Measurements from ENCODE around the gene SDSL. TPM values are rescaled to one million over a fixed set of nuclear protein-coding genes. Genes with fewer than 3 reads are reported as not detected.

SDSL gene
- total and polyA plus RNA-seq, 9 donors, result 0.53 to 3.3 (median 1.3) TPM

DNA sequence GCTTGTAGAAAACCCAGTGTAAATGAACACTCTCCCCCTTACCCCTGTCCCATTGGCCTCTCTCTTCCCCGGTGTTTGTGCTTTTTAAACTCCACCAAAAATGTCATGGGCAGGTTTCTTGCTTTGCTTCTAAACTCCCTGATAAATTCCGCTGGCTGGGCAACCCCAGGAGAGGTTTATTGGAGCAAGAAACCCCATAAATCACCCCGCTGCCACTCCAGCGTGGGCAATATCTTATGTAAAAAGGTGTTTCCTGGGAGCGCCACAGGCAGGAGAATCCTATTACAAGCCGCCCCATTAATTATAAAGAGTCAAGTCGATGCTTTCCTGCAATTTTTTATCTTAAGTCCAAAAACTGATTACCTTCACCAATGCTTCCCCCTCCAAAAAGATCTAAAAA, 26.7 kb downstream of the SDSL start:
- Histone ChIP-seq H3K4me3 (ENCODE audit: low read length) (no peak overlapping the region), H3K27me3 (ENCODE audit: control insufficient read depth, insufficient read depth, low read length) (peaks cover 8% of the 10 kb centered on the region), H3K9me3 (replicated peaks; ENCODE audit: control insufficient read depth, low read depth, low read length) (no peaks in the 10 kb centered on the region), H3K36me3 (ENCODE audit: control insufficient read depth, insufficient read depth, low read length) (no peaks in the 10 kb centered on the region), H3K27ac (ENCODE audit: low read length) (no peak overlapping the region), H3K4me1 (ENCODE audit: control insufficient read depth, insufficient read depth, low read length) (no peaks in the 10 kb centered on the region)
- no peak for DNase-seq
- 8% methylated on average over 1 of the region's 7 CpGs for WGBS (ENCODE audit: insufficient coverage)

DNA sequence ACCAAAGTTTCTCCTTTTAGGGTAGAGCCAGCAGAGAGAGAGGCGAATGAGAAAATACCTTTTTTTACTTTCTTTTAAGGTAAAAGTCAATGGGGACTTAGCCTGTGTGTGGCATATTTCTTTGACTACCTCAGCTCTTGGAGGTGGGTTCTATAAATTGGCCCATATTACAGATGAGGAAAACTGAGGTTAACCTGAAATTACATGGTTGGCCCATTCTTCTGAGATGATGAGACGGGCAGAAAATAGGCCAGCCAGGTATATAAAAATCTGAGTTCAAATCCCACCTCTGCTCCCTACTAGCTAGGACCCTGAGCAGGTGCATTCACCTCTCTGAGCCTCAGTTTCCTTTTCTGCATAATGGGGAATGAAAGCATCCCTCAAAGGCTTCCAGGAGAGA, 27.1 kb downstream of the SDSL start:
- H3K4me3 ChIP-seq (ENCODE audit: low read length), result no peak overlapping the region
- H3K27me3 ChIP-seq (ENCODE audit: control insufficient read depth, insufficient read depth, low read length), result peaks cover 8% of the 10 kb centered on the region
- no peak overlapping the region for H3K27ac ChIP-seq (ENCODE audit: low read length)
- no peaks in the 10 kb centered on the region for H3K9me3 ChIP-seq (replicated peaks; ENCODE audit: control insufficient read depth, low read depth, low read length)
- WGBS (ENCODE audit: insufficient coverage), result no CpG with 5 or more reads among the region's 2 CpGs
- no peaks in the 10 kb centered on the region for H3K4me1 ChIP-seq (ENCODE audit: control insufficient read depth, insufficient read depth, low read length)
- no peaks in the 10 kb centered on the region for H3K36me3 ChIP-seq (ENCODE audit: control insufficient read depth, insufficient read depth, low read length)
- no peak for DNase-seq

DNA sequence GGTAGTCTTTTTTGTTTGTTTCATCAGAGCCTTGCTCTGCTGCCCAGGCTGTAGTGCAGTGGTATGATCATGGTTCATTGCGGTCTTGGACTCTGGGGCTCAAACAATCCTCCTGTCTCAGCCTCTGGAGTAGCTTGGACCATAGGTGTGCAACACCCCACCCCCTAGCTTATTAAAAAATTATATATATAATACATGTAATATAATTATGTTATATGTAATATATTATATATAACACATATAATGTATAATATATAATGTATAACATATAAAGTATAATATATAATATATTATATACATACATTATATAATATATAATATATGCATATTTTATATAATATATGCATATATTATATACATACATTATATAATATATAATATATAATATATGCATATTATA, 27.7 kb downstream of the SDSL start:
- peaks cover 8% of the 10 kb centered on the region for H3K27me3 ChIP-seq (ENCODE audit: control insufficient read depth, insufficient read depth, low read length)
- DNase-seq, result no peak
- no CpG with 5 or more reads among the region's 1 CpG for WGBS (ENCODE audit: insufficient coverage)
- no peaks in the 10 kb centered on the region for H3K9me3 ChIP-seq (replicated peaks; ENCODE audit: control insufficient read depth, low read depth, low read length)
- H3K27ac ChIP-seq (ENCODE audit: low read length), result no peak overlapping the region
- no peaks in the 10 kb centered on the region for H3K36me3 ChIP-seq (ENCODE audit: control insufficient read depth, insufficient read depth, low read length)
- H3K4me1 ChIP-seq (ENCODE audit: control insufficient read depth, insufficient read depth, low read length), result no peaks in the 10 kb centered on the region
- H3K4me3 ChIP-seq (ENCODE audit: low read length), result no peak overlapping the region

DNA sequence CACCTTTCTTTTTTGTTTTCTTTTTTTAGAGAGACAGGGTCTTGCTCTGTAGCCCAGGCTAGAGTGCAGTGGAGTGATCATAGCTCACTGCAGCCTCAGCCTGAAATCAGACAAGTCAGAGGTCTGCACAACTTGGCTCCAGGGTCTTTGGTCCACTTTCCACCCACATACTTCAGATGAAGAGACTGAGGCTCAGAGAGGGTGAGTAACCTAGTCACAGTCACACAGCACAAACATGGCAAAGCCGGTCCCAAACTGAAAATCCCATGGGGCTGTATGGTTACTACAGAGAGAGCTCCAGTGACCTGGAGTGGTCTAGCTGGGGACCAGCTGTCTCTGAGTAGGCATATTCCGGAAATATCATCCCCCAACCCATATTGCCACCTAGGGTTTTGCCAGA, 30.3 kb downstream of the SDSL start:
- Histone ChIP-seq H3K27me3 (ENCODE audit: control insufficient read depth, insufficient read depth, low read length) (peaks cover 11% of the 10 kb centered on the region), H3K27ac (ENCODE audit: low read length) (no peak overlapping the region), H3K4me1 (ENCODE audit: control insufficient read depth, insufficient read depth, low read length) (no peaks in the 10 kb centered on the region), H3K4me3 (ENCODE audit: low read length) (no peak overlapping the region), H3K9me3 (replicated peaks; ENCODE audit: control insufficient read depth, low read depth, low read length) (no peaks in the 10 kb centered on the region), H3K36me3 (ENCODE audit: control insufficient read depth, insufficient read depth, low read length) (no peaks in the 10 kb centered on the region)
- WGBS (ENCODE audit: insufficient coverage), result no CpG with 5 or more reads among the region's 2 CpGs
- DNase-seq, result no peak

DNA sequence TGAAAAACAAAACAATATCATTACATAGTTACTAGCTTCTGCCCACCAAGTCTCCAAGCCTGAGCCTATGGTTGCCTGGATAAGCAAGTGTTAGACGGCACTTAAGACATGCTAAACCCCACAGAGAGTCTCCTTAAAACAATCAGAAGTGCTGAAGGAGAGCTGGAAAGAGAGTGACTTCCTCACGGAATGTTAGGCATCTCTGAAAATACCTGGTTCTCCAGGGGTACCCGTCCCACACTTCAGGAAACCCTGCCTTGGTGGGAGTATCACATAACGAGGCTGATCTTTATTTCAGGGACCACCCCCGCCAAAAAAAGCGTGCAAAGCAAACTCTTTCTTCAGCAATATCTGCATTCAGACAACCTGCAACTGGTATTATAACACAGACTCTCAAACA, 31.1 kb downstream of the SDSL start:
- Histone ChIP-seq H3K27me3 (ENCODE audit: control insufficient read depth, insufficient read depth, low read length) (peaks cover 15% of the 10 kb centered on the region), H3K36me3 (ENCODE audit: control insufficient read depth, insufficient read depth, low read length) (no peaks in the 10 kb centered on the region), H3K27ac (ENCODE audit: low read length) (no peak overlapping the region), H3K9me3 (replicated peaks; ENCODE audit: control insufficient read depth, low read depth, low read length) (no peaks in the 10 kb centered on the region), H3K4me1 (ENCODE audit: control insufficient read depth, insufficient read depth, low read length) (no peaks in the 10 kb centered on the region), H3K4me3 (ENCODE audit: low read length) (no peak overlapping the region)
- WGBS (ENCODE audit: insufficient coverage), result 23% methylated on average over 5 of the region's 6 CpGs
- no peak for DNase-seq

DNA sequence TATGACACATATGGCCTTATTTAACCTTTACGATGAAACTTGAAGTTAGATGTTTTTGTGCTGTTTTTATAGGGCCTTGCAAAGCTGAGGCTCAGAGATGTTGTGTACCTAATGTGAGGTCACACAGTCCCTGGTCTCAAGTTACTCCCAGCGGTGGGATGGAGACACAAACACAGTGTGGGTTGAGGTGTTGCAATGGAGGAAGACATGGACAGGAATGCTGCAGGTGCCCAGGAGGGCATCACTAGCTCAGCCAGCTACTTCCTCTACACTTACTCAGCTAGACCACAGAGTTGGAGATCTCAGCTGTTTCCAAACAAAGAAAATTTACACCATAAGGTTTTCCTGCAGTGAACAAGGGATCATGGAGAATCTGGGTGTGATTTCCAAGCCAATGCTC, 34.0 kb downstream of the SDSL start:
- Histone ChIP-seq H3K9me3 (replicated peaks; ENCODE audit: control insufficient read depth, low read depth, low read length) (no peaks in the 10 kb centered on the region), H3K27me3 (ENCODE audit: control insufficient read depth, insufficient read depth, low read length) (peaks cover 30% of the 10 kb centered on the region), H3K27ac (ENCODE audit: low read length) (no peak overlapping the region), H3K4me3 (ENCODE audit: low read length) (no peak overlapping the region), H3K36me3 (ENCODE audit: control insufficient read depth, insufficient read depth, low read length) (no peaks in the 10 kb centered on the region), H3K4me1 (ENCODE audit: control insufficient read depth, insufficient read depth, low read length) (no peaks in the 10 kb centered on the region)
- 60% methylated on average over 1 of the region's 2 CpGs for WGBS (ENCODE audit: insufficient coverage)
- DNase-seq, result no peak

DNA sequence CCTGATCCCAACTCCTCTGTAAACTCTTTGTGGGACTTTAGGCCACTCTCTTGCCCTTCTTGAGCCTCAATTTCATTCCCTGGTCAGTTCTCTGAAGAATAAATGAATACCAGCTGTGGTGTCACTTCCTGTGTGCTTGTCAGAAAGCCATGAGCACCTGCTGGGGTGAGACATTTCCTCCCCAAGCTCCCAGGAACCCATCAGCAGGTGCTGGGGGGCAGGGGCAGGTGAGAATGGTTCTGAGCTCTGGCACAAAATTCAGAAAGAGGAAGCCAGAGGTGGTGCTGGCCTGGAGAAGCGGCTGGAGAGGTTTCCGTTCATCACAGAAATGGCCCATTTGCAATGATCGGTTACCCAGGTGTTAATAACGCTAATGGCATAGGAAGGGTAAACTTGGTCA, 34.6 kb downstream of the SDSL start:
- H3K4me3 ChIP-seq (ENCODE audit: low read length), result no peak overlapping the region
- H3K27me3 ChIP-seq (ENCODE audit: control insufficient read depth, insufficient read depth, low read length), result peaks cover 36% of the 10 kb centered on the region
- WGBS (ENCODE audit: insufficient coverage), result 58% methylated on average over 4 of the region's 4 CpGs

DNA sequence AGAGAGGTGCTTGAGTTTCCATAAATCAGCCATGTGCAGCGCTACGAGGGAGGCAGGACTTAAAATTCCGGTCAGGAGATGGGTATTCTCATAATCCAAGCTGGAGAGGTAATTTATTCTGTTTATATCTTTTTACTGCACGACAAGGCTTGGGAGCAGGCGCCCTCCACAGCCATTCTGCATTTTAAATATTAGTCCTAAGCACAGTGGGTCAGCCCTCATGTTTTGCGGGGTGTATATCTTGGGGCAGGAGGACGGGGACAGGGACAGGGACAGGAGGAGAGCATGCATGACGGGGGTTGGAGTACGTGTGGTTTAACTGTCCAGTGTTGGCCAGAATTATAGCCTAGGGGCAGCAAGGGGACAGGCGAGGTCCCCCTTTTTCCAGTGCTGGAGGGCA, 35.0 kb downstream of the SDSL start:
- Histone ChIP-seq H3K36me3 (ENCODE audit: control insufficient read depth, insufficient read depth, low read length) (no peaks in the 10 kb centered on the region), H3K4me3 (ENCODE audit: low read length) (no peak overlapping the region), H3K9me3 (replicated peaks; ENCODE audit: control insufficient read depth, low read depth, low read length) (no peaks in the 10 kb centered on the region), H3K4me1 (ENCODE audit: control insufficient read depth, insufficient read depth, low read length) (no peaks in the 10 kb centered on the region), H3K27ac (ENCODE audit: low read length) (no peak overlapping the region), H3K27me3 (ENCODE audit: control insufficient read depth, insufficient read depth, low read length) (peaks cover 38% of the 10 kb centered on the region)
- WGBS (ENCODE audit: insufficient coverage), result 50% methylated on average over 5 of the region's 10 CpGs
- no peak for DNase-seq

More for the DNA sequence above, 34.6 kb downstream of the SDSL start:
- no peaks in the 10 kb centered on the region for H3K36me3 ChIP-seq (ENCODE audit: control insufficient read depth, insufficient read depth, low read length)
- H3K27ac ChIP-seq (ENCODE audit: low read length), result no peak overlapping the region
- H3K4me1 ChIP-seq (ENCODE audit: control insufficient read depth, insufficient read depth, low read length), result no peaks in the 10 kb centered on the region
- DNase-seq, result no peak
- H3K9me3 ChIP-seq (replicated peaks; ENCODE audit: control insufficient read depth, low read depth, low read length), result no peaks in the 10 kb centered on the region

DNA sequence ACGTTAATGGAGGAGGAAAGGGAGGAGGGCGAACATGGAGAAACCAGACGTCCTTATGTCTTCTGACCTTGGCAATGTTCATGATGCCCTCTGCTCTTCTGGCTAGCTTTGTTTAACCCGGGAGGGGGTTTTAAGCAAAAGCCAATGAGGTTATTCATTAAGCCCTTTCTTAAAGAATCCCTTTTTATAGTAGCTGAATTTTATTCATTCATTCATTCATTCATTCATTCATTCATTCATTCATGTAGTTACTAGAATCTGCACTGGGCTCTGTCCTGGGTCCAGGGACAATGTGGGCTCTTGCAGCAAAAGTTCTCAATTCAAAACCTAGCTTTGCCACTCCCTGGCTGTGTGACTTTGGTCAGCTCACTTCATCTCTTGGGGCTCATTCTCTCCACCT, 35.5 kb downstream of the SDSL start:
- no peak overlapping the region for H3K4me3 ChIP-seq (ENCODE audit: low read length)
- no peaks in the 10 kb centered on the region for H3K36me3 ChIP-seq (ENCODE audit: control insufficient read depth, insufficient read depth, low read length)
- H3K9me3 ChIP-seq (replicated peaks; ENCODE audit: control insufficient read depth, low read depth, low read length), result no peaks in the 10 kb centered on the region
- no peaks in the 10 kb centered on the region for H3K4me1 ChIP-seq (ENCODE audit: control insufficient read depth, insufficient read depth, low read length)
- peaks cover 44% of the 10 kb centered on the region for H3K27me3 ChIP-seq (ENCODE audit: control insufficient read depth, insufficient read depth, low read length)
- no peak overlapping the region for H3K27ac ChIP-seq (ENCODE audit: low read length)
- 40% methylated on average over 1 of the region's 4 CpGs for WGBS (ENCODE audit: insufficient coverage)
- DNase-seq, result no peak

DNA sequence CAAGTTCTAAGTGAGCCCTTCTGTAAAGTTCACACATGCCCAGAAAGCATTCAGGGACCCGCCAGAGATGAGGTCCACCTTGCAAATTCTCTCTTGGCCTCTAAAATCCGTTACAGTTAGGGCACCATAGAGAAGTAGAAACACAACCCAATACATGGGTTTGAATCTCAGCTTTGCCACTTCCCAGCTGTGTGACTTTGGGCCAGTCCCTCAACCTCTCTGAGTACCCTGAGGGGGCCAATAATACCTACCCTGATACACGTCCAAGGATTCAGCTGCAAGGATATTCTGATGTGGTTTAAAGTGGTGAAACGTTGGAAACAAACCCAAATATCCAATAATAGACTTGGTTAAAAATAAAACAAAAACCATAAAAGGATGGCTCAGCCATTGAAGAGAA, 37.8 kb downstream of the SDSL start:
- Histone ChIP-seq H3K4me1 (ENCODE audit: control insufficient read depth, insufficient read depth, low read length) (peaks cover 8% of the 10 kb centered on the region), H3K36me3 (ENCODE audit: control insufficient read depth, insufficient read depth, low read length) (no peaks in the 10 kb centered on the region), H3K27me3 (ENCODE audit: control insufficient read depth, insufficient read depth, low read length) (peaks cover 66% of the 10 kb centered on the region), H3K9me3 (replicated peaks; ENCODE audit: control insufficient read depth, low read depth, low read length) (no peaks in the 10 kb centered on the region), H3K27ac (ENCODE audit: low read length) (no peak overlapping the region), H3K4me3 (ENCODE audit: low read length) (no peak overlapping the region)
- 51% methylated on average over 2 of the region's 4 CpGs for WGBS (ENCODE audit: insufficient coverage)
- DNase-seq, result no peak

DNA sequence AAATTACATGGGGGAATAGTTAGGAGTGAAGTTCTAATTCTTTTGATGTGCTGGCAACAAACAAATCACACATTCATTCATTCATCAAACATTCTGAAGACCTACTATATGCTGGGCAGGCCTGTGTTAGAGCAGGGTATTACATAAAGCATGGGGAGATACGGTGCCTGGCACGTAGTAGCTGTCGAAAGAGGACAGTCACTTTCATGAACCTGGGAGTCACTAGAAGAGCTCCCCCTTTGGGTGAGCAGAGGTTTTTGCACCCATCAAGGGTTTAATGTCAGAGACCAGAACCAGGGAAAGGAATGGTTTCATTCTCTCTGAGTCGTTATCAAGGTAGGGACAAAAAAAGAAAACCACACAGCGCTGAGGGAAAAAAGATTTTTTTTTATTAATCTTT, 39.5 kb downstream of the SDSL start:
- no peak for DNase-seq
- Histone ChIP-seq H3K9me3 (replicated peaks; ENCODE audit: control insufficient read depth, low read depth, low read length) (no peaks in the 10 kb centered on the region), H3K36me3 (ENCODE audit: control insufficient read depth, insufficient read depth, low read length) (no peaks in the 10 kb centered on the region), H3K27me3 (ENCODE audit: control insufficient read depth, insufficient read depth, low read length) (peaks cover 81% of the 10 kb centered on the region), H3K4me3 (ENCODE audit: low read length) (no peak overlapping the region), H3K4me1 (ENCODE audit: control insufficient read depth, insufficient read depth, low read length) (peaks cover 9% of the 10 kb centered on the region), H3K27ac (ENCODE audit: low read length) (no peak overlapping the region)
- WGBS (ENCODE audit: insufficient coverage), result 37% methylated on average over 2 of the region's 5 CpGs

All from muscle of leg (tissue), 11 donors.